ENCODE data around the gene ENOX1. TPM values are rescaled to one million over a fixed set of nuclear protein-coding genes. Genes with fewer than 3 reads are reported as not detected.

ENOX1 gene
- total RNA-seq, 2 experiments from 2014 or later: 0.07 to 0.19 TPM

- Mint-ChIP-seq H3K27ac (no peak overlapping the region), H3K27me3 (peaks cover 2% of the 10 kb centered on the region), H3K36me3 (ENCODE audit: low read depth) (no peaks in the 10 kb centered on the region), H3K9me3 (no peaks in the 10 kb centered on the region), H3K4me3 (no peak overlapping the region), H3K4me1 (no peaks in the 10 kb centered on the region)
- POLR2A ChIA-PET: no interaction called here
- CTCF ChIA-PET: no interaction called here
- DNase-seq: no peak
These were observed 515.6 kb downstream of the ENOX1 start for GRCh38 chr13:43271152-43271551.

GRCh38 chr13:43270130-43270830 is 516.5 kb downstream of the ENOX1 start:
- H3K27me3 Mint-ChIP-seq: peaks cover 1% of the 10 kb centered on the region
- POLR2A ChIA-PET: no interaction called here
- no peak for DNase-seq
- H3K9me3 Mint-ChIP-seq: no peaks in the 10 kb centered on the region
- H3K4me1 Mint-ChIP-seq: no peaks in the 10 kb centered on the region
- H3K36me3 Mint-ChIP-seq (ENCODE audit: low read depth): no peaks in the 10 kb centered on the region
- H3K4me3 Mint-ChIP-seq: no peak overlapping the region
- CTCF ChIA-PET: no interaction called here
- no peak overlapping the region for H3K27ac Mint-ChIP-seq

- Mint-ChIP-seq H3K27ac (no peak overlapping the region), H3K9me3 (no peaks in the 10 kb centered on the region), H3K4me3 (no peak overlapping the region), H3K36me3 (ENCODE audit: low read depth) (no peaks in the 10 kb centered on the region), H3K4me1 (no peaks in the 10 kb centered on the region), H3K27me3 (no peaks in the 10 kb centered on the region)
- DNase-seq: no peak
- ChIA-PET POLR2A (no interaction called here), CTCF (no interaction called here)
These were observed 517.7 kb downstream of the ENOX1 start for GRCh38 chr13:43269037-43269481.

DNA sequence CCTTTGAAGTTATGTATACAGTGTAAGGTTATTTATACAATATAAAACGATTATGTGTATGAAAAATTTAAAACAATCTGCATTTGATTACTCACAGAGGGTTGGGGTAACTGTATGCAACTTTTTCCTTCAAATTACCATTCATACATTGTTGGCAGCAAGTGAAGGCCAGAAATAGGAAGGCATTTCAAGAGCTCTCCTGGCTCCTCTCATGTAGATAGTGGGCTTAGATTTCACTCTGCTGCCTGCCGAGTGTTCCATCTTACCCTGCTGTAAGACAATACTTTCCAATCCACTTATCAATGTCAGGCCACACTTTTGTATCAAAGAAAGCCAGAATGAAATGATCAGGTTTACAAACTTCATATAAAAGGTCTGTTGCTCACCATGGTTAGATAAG is 518.1 kb downstream of the ENOX1 start:
- ChIA-PET CTCF (interaction anchor here (1.4 kb wide), 1 partner anchor 16 kb away, joined by 3 read pairs; no protein-coding TSS in a partner anchor), POLR2A (no interaction called here)
- no peak for DNase-seq
- Mint-ChIP-seq H3K4me3 (no peak overlapping the region), H3K27me3 (no peaks in the 10 kb centered on the region), H3K27ac (no peak overlapping the region), H3K4me1 (no peaks in the 10 kb centered on the region), H3K36me3 (ENCODE audit: low read depth) (no peaks in the 10 kb centered on the region), H3K9me3 (no peaks in the 10 kb centered on the region)

DNA sequence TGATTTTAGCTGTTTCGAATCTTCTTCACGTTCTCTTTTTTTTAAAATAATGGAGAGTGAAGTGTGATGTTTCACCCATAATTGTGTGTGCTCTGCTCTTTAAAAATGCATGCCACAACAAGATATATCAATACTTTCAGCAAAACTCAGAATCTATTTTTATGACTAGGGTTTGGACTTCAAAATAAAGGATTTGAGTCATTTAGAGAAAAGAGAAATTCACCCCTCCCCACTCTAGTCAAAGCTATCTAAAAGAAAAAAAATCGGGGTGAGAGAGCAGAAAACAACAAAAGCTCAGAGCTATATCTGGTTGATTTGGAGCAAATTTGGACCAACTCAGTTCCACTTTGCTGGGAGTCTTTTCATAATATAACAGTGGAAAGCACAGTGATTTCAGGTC is 518.9 kb downstream of the ENOX1 start:
- POLR2A ChIA-PET: no interaction called here
- H3K9me3 Mint-ChIP-seq: no peaks in the 10 kb centered on the region
- no peaks in the 10 kb centered on the region for H3K27me3 Mint-ChIP-seq

DNA sequence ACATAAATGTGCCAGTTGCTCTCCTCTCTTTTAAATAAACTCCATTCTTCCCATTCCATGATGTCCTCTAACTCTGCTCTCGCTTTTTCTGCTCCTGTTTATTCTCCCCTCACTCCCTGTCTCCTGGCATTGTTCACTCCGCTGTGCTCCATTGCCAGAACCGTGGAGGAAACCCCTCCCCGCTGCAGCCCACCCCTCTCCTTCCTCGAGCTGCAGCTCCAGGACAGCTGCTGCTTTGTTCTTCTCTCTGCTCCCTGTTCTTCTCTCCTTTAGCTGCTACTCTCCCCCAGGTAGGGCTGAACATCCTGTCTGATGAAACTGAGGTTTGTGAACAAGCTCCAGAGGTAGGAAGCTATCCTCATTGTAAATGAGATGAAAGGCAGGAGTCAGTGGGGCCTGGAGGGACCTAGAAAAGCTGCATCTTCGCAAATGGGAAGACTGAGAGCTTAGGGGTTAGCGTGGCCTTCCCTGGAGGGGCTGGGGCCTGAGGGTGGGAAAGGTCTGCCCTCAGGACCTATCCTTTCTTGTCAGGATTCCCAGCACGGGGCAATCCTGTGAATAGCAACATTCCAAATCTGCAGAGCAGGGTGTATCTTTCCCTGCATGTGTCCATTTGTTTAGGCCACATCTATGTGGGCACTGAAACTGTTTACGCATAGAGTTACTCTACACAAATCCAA is 519.7 kb downstream of the ENOX1 start:
- no peaks in the 10 kb centered on the region for H3K27me3 Mint-ChIP-seq
- no peak overlapping the region for H3K4me3 Mint-ChIP-seq
- ChIA-PET POLR2A (no interaction called here), CTCF (interaction anchor here (1.4 kb wide), 2 partner anchors 14 to 26 kb away, joined by 3 read pairs; no protein-coding TSS in a partner anchor)
- no peak overlapping the region for H3K27ac Mint-ChIP-seq
- no peaks in the 10 kb centered on the region for H3K36me3 Mint-ChIP-seq (ENCODE audit: low read depth)
- no peaks in the 10 kb centered on the region for H3K4me1 Mint-ChIP-seq
- H3K9me3 Mint-ChIP-seq: no peaks in the 10 kb centered on the region
- no peak for DNase-seq

More for the DNA sequence above, 518.9 kb downstream of the ENOX1 start:
- Mint-ChIP-seq H3K4me1 (no peaks in the 10 kb centered on the region), H3K4me3 (no peak overlapping the region), H3K27ac (no peak overlapping the region), H3K36me3 (ENCODE audit: low read depth) (no peaks in the 10 kb centered on the region)
- CTCF ChIA-PET: interaction anchor here (1.4 kb wide), 1 partner anchor 15 kb away, joined by 3 read pairs; no protein-coding TSS in a partner anchor
- no peak for DNase-seq

DNA sequence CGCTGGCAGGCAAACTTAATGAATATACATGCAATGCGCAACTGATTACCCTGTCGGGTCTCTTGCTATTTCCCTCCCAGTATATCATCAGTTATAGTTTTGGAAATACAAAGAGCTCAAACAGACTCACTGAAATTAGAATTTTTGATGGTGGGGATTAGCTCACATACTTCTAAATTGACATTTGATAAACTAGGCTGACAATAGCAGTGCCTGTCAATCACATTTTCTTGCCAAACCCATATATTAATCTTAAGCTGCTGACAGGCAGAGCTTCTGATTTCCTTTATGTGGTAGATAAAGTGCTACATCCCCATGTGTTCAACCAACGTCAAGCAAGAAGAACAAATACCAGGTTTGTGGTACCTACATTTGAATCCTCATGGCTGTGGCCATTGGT is 521.7 kb downstream of the ENOX1 start:
- ChIA-PET POLR2A (no interaction called here), CTCF (no interaction called here)
- Mint-ChIP-seq H3K4me3 (no peak overlapping the region), H3K27ac (no peak overlapping the region), H3K27me3 (no peaks in the 10 kb centered on the region), H3K36me3 (ENCODE audit: low read depth) (no peaks in the 10 kb centered on the region), H3K4me1 (no peaks in the 10 kb centered on the region), H3K9me3 (no peaks in the 10 kb centered on the region)
- DNase-seq: no peak

- H3K4me3 Mint-ChIP-seq: no peak overlapping the region
- POLR2A ChIA-PET: no interaction called here
- H3K27ac Mint-ChIP-seq: no peak overlapping the region
- H3K4me1 Mint-ChIP-seq: no peaks in the 10 kb centered on the region
- no peaks in the 10 kb centered on the region for H3K9me3 Mint-ChIP-seq
- DNase-seq: no peak
- no peaks in the 10 kb centered on the region for H3K27me3 Mint-ChIP-seq
- no peaks in the 10 kb centered on the region for H3K36me3 Mint-ChIP-seq (ENCODE audit: low read depth)
- CTCF ChIA-PET: no interaction called here
These were observed 522.3 kb downstream of the ENOX1 start for GRCh38 chr13:43264458-43264857.

DNA sequence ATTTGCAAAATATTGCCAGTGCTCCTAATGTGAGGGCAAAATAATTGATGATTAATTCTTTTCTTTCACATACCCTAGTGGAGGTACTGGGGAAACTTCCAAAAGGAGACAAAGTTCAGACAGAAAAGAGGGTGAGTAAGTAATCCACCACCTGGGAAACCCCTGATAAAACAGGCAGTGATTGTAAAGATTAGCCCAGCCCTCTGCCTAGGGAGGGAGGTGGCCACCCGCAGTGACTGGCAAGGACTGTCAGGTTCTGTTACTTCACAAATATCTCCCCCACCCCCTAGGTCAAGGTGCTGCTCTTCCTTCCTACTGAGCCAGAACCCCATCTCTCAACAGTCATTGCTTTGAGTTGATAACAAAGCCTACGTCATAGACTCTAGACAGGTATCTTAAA is 523.7 kb downstream of the ENOX1 start:
- Mint-ChIP-seq H3K36me3 (ENCODE audit: low read depth) (no peaks in the 10 kb centered on the region), H3K9me3 (no peaks in the 10 kb centered on the region), H3K4me3 (no peak overlapping the region), H3K4me1 (no peaks in the 10 kb centered on the region), H3K27ac (no peak overlapping the region), H3K27me3 (no peaks in the 10 kb centered on the region)
- DNase-seq: no peak
- CTCF ChIA-PET: interaction anchor here (0.8 kb wide), 1 partner anchor 104 kb away, joined by 3 read pairs; no protein-coding TSS in a partner anchor
- POLR2A ChIA-PET: no interaction called here

DNA sequence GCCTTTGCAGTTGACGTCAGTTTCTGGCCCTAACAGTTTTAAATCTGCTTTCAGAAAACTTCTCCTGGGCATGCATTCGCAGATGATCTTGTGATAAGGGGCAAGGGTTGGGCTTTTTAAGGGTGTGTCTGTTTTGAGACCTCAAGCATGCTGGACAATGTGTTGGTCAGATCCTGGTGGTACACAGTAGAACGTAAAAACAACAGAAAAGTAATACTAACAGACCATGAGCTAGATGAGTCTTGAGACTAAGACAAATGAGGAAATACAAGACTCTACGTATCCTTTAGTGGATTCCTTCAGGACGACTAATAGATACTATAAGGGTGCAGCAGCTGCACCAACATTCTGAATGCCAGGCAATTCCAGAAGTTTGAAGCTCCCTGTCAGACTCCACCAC is 525.8 kb downstream of the ENOX1 start:
- ChIA-PET POLR2A (no interaction called here), CTCF (no interaction called here)
- H3K27ac Mint-ChIP-seq: no peak overlapping the region
- no peak overlapping the region for H3K4me3 Mint-ChIP-seq
- no peaks in the 10 kb centered on the region for H3K9me3 Mint-ChIP-seq
- DNase-seq: no peak
- H3K27me3 Mint-ChIP-seq: peaks cover 4% of the 10 kb centered on the region
- H3K36me3 Mint-ChIP-seq (ENCODE audit: low read depth): no peaks in the 10 kb centered on the region
- no peaks in the 10 kb centered on the region for H3K4me1 Mint-ChIP-seq

DNA sequence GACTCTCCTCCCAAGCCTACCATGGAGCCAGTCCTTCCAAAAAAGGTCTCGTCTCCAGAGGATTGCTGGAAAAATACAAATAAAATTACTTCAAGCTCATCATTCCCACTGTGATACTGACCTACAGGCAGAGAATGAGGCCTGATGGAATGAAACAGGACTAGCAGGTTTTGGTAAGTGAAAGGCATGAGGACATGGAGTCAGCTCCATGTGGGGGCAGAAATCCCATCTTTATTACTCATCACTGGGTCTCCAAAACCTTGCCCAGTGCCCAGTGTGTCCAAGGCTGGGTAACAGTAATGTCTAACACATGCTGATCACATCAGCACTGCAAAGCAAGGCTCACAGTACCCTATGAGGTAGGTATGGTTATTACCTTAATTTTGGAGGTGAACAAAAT is 528.0 kb downstream of the ENOX1 start:
- DNase-seq: no peak
- POLR2A ChIA-PET: no interaction called here
- CTCF ChIA-PET: no interaction called here
- Mint-ChIP-seq H3K4me1 (no peaks in the 10 kb centered on the region), H3K9me3 (no peaks in the 10 kb centered on the region), H3K27me3 (peaks cover 14% of the 10 kb centered on the region), H3K36me3 (ENCODE audit: low read depth) (no peaks in the 10 kb centered on the region), H3K4me3 (no peak overlapping the region), H3K27ac (no peak overlapping the region)

DNA sequence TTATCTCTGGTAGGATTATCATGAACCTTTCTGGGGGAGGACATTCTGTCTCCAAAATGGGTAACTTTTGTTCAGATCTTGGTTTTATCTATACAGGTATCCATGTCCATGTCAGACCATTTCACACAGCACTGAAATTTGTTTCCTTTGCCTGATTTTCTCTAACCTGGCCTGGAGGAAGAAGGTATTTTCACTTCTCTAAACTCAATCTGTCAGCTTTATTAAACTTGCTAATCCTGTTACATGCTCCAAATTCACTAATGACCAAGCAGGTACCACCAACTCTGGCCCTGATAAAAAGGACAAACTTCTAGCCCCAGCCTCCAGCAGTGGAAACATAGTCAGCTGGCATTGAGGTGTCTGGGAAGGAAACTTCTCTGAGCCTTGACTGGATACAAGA is 529.0 kb downstream of the ENOX1 start:
- Mint-ChIP-seq H3K4me1 (no peaks in the 10 kb centered on the region), H3K36me3 (ENCODE audit: low read depth) (no peaks in the 10 kb centered on the region), H3K9me3 (no peaks in the 10 kb centered on the region), H3K27me3 (peaks cover 15% of the 10 kb centered on the region), H3K27ac (no peak overlapping the region), H3K4me3 (no peak overlapping the region)
- POLR2A ChIA-PET: no interaction called here
- CTCF ChIA-PET: interaction anchor here (0.6 kb wide), 1 partner anchor 1830 kb away, joined by 3 read pairs; no protein-coding TSS in a partner anchor
- DNase-seq: no peak

DNA sequence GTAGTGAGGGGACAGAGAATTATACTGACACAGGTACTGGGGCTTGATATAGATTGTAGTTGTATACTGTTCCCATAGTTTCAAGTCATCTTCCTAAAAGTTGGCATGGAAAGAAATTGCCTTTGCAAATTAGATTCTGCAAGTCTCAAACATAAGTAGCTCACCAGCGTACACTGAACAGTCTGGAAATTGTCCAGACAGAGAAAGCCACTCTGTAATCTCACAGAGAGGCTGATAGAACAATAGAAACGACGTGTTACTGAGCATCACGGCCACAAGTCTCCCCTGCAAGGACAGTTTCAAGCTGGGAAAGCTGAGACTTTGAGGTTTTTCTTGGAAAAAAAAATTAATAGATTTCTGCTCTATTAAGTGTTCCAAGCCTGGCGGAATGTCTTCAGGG is 534.8 kb downstream of the ENOX1 start:
- H3K4me3 Mint-ChIP-seq: no peak overlapping the region
- CTCF ChIA-PET: interaction anchor here (1.1 kb wide), 1 partner anchor 16 kb away, joined by 3 read pairs; no protein-coding TSS in a partner anchor
- H3K4me1 Mint-ChIP-seq: no peaks in the 10 kb centered on the region
- no peak overlapping the region for H3K27ac Mint-ChIP-seq
- POLR2A ChIA-PET: no interaction called here
- no peak for DNase-seq
- H3K9me3 Mint-ChIP-seq: no peaks in the 10 kb centered on the region
- peaks cover 15% of the 10 kb centered on the region for H3K27me3 Mint-ChIP-seq
- no peaks in the 10 kb centered on the region for H3K36me3 Mint-ChIP-seq (ENCODE audit: low read depth)

DNA sequence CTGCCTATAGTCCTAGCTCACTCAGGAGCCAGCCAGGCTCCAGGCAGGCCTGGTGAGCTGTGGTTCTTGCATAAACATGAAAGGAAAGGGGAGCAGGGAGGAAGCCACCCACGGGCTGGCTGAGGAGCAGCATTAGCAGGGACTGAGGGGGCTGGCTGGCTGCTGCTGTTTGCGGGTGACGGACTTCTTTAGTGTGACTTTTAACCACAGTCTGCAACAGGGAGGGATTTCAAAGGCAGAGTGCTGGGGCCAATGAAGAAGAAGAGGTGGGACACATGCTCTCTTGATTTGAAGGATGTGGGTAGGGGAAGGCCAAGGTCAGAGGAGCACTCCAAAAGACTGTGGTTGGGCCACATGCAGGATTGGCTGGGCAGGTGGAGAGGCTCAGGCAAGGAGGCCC is 540.4 kb downstream of the ENOX1 start:
- ChIA-PET CTCF (no interaction called here), POLR2A (no interaction called here)
- no peaks in the 10 kb centered on the region for H3K36me3 Mint-ChIP-seq (ENCODE audit: low read depth)
- no peak overlapping the region for H3K27ac Mint-ChIP-seq
- H3K9me3 Mint-ChIP-seq: no peaks in the 10 kb centered on the region
- no peak overlapping the region for H3K4me3 Mint-ChIP-seq
- peaks cover 6% of the 10 kb centered on the region for H3K27me3 Mint-ChIP-seq
- DNase-seq: no peak
- H3K4me1 Mint-ChIP-seq: no peaks in the 10 kb centered on the region
